SHP77 treated with DMSO at 0.1 percent for 48 hours (cell line): ENCODE data around the gene CTTNBP2.

Experiments used
- DNase-seq: peaks from one replicate; lab custom pipeline; 2025; lab: John Stamatoyannopoulos, UW

The CTTNBP2 gene

DNA sequence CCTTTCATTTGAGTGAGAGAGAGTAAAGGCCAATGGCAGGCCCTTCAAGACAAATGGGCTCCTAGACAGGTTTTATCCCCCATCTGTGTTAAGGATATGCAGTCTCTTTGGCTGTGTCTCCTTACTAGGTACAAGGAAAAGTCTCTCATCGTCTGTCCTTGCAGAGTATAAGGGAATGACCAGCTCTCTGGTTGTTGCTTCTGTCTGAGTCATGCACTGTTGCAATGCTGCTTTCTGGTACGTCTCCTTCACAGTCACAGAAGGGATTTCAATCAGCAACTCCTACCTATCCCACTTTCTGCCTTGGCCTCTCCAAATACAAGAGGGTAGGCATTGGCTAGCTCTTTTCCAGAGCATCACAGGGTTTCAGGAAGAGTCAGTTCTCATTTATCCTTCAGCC, 48.1 kb downstream of the CTTNBP2 start:
- DNase-seq = no peak

DNA sequence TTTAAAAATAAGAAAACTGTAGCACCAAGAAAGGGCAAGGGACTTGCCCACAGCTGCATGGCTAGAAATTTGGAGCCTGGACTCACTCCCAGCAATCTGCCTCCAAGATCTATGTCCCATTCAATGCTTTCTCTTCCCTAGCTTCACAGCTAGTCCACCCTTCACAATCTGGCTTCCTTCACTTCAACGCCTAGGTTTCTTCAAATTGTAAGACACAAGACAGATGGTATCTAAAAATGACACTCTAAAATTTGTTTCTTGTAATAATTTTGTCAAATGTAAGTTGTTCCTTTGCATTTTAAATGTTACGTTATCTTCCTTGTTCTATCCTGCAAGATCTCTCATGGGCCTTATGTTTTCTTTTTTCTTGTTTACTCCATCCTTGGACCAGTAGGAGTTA, 48.6 kb downstream of the CTTNBP2 start:
- DNase-seq = no peak

DNA sequence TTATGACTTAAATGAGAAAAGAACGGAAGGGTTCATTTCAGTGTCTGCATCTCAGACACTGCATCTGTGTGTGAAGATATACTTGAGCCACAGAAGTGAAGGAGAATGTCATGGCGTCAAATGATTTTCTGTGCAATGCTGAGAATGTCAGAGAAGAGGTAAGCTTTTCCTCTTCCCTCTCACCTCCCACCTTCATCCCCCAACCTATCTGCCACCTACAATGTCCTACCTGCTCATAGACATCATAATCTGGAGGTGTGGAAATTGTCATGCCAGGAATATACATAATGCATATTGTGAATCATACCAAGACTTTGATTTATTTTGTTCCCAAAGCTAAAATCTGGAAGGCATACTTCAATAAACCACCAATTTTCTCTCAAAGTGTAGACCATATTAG, 53.7 kb downstream of the CTTNBP2 start:
- no peak for DNase-seq

DNA sequence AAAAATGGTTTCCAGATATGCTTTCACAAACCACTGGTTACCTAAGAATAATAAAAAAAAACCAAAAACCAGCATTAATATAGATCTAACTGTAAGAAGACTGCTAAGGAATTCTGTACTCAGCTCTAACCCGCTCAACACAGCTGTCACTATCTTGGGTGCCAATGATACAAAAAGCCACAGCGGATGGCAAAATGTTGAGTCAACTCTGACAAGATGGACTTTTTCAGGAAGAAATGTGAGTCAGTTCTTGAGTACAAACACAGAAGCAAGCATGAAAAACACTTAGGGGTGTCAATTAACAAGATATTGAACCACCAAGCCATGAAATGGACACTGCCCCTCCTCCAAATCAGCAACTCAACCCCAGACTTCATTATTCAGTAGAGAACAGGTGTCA, 55.0 kb downstream of the CTTNBP2 start:
- no peak for DNase-seq

DNA sequence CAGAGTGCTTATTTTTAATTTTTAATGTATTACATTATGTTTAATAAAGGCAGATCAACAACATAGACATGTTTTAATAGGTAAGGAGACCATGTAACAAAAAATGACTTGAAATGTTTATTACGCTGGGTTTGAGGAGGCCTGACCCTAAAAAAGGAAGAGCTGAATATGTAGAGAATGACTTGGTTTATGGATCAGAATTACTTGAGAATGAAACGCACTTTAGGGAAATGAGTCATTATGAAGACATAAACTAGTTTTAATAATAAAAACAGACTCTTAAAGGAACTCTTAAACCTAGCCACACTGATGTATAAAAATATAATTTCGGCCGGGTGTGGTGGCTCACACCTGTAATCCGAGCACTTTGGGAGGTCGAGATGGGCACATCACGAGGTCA, 56.5 kb downstream of the CTTNBP2 start:
- DNase-seq = no peak

DNA sequence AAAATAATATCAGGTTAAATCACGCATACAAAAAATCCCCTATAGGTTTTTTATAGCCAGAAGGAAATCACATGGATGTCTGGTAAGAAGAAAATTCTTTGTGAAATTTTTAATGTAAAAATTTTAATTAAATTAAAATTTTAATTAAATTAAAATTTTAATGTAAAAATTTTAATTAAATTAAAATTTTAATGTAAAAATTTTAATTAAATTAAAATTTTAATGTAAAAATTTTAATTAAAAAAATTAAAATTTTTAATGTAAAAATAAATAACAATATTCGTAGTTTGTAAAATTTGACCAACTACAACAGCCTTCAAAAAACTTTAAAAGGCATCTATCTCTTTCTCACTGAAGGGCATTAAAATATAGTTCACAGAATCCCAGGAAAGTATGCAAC, 61.5 kb downstream of the CTTNBP2 start:
- DNase-seq = no peak

DNA sequence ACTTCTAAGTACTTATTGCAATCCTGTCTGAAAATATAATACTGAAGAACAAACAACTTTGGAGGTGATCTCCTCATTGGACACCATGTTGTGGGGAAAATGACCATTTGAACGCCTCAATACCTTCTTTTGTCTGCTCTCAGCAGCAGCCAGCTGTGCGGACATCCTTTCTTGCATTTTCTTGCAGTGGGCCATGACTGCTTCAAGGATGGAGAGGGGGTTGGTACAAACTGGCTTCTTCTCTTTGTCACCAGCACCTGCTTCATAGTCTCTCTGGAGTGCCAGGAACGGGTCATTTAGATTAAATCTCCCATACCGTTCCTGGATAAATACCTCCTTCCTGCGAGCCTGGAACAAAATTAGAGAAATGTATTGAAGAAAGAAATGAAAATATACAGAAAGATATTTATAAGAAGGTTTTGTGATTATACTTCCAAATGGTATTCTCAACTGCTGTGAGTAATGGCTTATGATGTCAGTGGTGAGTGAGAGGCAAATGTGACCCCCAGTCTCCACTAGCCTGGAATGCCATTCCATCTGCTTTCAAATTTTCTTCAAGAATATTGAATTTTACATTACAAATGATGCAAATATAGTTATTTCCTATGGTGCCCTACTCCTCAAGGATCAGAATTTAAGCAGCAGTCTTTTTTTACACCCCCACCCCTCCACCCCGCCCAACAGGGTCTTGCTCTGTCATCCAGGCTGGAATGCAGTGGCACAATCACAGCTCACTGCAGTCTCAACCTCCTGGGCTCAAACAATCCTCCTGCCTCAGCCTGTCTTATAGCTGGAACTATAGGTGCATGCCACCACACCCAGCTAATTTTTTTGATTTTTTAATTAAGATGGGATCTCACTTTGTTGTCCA, 62.4 kb downstream of the CTTNBP2 start:
- DNase-seq = no peak

DNA sequence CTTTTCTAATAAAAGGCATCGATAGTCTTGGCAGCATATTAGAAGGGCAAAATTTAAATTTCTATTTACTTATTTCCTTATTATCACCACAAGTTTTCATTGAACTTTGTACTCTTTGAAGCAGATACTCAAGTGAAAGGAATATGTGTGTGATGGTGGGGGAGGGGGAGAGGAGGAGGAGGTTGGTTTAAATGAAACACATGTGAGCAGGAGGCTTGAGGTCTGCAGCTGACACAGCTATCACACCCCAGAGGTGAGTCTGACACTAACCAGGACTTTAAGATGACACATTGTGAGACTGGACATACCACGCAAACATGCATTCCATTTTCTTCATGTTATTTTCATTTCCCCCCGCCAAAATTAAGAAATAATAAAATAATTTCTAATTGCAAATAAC, 63.3 kb downstream of the CTTNBP2 start:
- no peak for DNase-seq

DNA sequence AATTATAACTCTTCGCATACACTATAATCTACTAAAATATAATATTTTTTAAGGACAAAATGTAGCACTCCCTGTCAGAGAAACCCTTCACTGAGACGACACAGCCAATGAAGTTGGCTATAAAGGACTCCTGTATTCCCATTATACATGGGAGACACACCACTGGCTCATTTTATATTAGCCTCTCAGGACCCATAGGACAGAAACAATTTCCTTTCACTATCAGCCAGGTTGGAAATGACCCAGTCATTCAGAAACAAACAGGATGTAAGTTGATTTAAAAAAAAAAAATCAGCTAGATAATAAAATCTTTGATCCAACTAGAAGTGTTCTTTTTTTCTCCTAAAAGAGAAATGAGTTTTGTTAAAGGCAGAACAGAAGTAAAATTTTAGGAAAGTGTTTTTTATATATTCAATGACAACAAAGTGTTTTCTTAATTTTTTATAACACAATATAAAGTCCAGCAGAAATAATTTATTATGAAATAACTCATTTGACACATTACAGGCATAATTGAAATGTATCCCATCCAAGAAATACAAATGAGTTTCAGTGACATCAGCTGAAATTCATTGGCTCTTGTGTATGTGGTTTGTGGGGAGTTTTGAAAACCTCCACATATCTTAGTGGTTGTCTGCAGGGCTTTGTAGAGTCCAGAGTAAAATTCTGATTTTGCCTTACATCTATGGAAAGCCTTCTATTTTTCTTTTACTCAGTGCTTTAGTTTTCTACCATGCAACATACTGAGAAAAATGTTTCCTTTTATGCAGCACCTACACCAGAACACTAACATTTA, 64.1 kb downstream of the CTTNBP2 start:
- no peak for DNase-seq

DNA sequence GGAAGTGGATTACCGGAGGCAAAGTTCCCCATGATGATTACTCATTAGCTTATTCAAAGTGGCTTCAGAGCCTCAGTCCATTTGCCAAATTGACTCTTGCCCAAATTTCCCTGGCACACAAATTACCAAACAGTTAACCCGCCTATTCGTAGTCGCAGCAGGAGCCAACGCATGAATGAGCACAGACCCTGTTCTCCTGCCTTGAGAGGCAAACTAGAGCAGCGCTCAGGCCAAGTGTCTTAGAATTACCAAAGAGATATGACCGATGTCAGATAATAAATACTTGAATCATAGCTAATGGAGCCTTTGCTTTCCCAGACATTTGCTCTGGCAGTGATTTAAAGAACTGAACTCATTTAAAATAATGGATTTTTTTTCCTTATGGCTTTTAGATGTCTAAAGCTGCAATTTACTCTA, 64.9 kb downstream of the CTTNBP2 start:
- DNase-seq = no peak

DNA sequence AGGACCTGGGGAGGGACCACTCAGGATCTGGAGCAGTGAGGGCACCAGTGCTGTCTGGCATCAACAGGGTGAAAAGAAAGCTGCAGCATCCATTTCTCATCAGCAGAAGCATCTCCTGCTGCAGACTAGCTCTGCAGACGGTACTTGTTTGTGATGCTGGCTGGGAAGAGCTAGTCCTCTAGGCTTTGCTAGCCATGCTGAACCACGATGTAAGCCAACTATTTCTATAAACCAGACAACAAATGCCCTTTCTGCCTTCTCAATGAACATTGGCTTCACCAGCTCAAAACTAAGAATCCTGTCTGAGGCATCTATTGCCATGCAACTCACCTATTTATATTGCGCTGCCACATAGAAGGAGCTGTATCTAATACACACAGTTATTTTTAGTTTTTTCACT, 65.6 kb downstream of the CTTNBP2 start:
- no peak for DNase-seq

DNA sequence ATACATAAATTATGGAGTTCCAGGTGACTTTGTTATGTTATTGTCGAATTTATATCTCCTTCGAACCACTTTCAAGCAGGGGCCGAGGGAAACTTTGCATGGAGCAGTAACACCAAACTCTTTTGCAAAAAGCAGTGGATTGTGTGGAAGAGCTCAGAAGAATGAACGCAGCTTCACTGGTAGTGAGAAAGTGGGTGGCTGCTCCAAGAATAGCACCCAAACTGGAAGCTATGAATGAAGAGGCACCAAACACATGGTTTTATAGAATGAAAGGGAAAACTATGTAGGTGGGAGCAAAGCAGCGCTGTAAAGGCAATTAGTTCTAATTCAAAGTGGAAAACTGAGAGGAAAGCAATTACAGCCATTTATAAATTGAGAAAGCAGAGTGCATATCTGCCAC, 67.2 kb downstream of the CTTNBP2 start:
- no peak for DNase-seq

DNA sequence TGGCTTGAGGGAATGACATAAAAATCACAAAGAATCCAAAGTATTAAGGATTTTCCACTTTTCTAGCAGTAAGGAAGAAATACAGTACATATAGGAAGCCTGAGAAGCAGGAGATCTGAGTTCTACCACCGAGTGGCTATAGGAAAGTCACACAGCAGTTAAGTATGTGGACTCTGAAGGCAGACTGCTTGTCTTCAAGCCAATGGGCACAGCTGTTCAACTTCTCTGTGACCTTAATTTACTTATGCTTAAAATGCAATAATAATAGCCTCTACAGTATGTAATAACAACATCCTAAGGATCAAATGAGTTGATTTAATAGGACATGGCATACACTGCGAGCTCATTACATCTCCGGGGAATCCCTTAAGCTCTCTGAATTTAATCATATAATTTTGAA, 68.0 kb downstream of the CTTNBP2 start:
- no peak for DNase-seq

DNA sequence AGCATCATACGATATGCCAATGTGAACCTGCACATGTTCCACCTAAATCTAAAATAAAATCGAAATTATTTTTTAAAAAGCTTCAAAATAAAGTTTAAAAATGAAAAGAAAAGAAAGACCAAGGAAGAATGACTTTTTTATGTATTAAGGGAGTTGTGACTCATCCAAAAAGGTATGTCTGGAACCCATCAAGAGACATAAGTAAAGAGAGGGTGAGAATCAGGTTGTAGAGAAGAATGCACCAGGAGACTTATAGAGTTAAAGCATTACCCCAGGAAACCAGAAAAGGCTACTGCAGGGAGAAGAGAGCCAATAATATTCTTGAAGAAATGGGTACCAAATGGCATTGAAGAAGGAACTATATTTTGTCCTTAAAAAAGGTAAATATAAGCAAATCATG, 69.8 kb downstream of the CTTNBP2 start:
- no peak for DNase-seq

DNA sequence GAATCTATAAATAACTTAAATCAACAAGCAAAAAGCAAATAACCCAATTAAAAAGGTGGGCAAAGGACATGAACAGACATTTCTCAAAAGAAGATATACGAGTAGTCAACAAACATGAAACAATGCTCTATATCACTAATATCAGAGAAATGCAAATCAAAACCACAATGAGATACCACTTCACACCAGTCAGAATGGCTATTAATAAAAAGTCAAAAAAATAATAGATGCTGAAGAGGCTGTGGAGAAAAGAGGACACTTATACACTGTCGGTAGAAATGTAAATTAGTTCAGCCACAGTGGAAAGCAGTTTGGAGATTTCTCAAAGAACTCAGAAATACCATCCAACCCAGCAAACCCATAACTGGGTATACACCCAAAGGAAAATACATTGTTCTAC, 70.6 kb downstream of the CTTNBP2 start:
- DNase-seq = no peak

DNA sequence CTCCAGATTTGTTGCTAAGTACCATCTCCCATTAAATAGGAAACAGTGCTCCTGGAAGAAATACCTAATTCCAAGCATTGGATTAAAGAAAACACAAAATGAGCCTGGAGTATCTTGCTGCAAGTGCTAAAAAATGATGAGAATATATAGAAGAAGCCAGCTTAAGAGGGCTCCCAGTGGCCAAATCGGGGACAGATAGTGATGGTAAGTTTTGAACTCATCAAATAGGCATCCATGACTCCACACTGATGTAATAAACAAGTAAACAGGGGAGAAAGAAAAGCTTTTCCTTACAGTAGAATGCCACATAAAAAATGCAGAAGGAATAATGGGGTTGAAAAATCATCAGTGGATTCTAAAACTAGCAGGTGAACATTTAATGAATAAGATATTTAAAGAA, 72.4 kb downstream of the CTTNBP2 start:
- DNase-seq = no peak

DNA sequence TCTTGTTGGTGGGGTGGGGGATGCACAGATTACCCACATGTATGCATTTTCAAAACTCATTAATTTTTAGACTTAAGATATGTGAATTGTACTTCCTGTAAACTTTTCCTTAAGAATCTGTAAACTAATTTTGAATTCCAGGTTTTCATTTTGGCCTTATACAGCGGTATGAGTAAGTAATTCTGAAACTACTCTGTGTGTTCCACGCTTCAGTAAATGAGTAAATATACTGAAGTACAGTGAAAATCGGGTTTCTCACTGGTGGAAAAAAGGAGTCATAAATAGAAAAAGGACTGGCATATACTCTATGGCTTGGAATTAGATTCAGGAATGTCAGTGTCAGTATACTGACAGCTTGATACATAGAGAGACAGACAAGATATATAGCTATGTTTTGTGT, 72.8 kb downstream of the CTTNBP2 start:
- DNase-seq = no peak

DNA sequence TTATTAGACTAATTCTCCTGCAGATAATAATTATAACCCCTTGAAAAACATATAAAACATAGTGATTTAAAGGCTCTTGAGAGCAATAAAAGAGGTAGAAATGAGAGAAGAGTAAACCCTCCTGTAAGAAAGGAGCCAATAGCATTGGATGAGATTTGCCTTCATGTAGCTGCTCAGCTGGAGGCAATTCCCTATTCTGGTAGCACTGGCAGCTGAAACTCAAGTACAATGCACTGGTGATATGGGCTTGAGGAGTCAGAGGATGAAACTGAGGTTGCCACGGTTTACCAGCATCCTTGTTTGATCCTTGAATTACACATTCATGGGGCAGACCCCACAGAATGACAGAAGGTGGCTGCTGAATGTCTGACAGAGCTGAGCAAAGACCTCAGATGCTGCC, 76.4 kb downstream of the CTTNBP2 start:
- DNase-seq = no peak

DNA sequence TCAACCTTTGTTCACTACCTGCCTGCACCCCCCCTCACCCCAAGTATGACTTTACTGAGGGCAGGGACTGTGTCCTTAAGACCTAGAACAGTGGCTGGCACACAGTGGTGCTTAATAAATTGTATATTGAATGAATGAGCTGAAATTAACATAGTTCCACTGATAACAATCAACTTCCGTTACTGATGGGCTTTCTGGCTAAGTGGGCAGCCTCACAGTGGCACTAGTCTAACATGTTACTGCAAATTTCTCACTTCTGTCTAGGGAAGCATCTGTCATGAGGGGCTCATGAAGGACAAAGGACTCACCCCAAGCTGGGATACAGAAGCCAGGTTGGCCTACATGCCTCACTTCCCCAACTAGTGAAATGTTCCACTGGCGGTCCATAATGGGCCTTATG, 79.3 kb downstream of the CTTNBP2 start:
- no peak for DNase-seq

DNA sequence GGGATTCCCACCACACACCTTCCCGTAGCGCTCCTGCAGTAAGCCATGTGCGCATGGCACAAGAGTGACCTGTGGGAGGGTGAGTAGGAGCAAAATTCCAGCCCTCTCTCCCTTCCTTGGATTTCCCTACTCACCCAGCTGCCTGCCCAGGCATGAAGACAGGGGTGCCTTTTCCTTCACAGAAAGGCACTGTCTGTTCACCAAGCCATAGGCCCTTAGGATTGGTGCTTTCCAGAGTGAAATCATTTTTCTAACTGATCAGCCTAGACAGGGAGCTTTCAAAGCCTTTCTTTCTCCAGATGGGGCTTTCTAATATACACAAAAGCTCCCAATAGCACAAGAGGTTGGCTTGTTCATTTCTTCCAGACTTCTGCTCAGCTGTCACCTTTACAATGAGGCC, 79.7 kb downstream of the CTTNBP2 start:
- no peak for DNase-seq

DNA sequence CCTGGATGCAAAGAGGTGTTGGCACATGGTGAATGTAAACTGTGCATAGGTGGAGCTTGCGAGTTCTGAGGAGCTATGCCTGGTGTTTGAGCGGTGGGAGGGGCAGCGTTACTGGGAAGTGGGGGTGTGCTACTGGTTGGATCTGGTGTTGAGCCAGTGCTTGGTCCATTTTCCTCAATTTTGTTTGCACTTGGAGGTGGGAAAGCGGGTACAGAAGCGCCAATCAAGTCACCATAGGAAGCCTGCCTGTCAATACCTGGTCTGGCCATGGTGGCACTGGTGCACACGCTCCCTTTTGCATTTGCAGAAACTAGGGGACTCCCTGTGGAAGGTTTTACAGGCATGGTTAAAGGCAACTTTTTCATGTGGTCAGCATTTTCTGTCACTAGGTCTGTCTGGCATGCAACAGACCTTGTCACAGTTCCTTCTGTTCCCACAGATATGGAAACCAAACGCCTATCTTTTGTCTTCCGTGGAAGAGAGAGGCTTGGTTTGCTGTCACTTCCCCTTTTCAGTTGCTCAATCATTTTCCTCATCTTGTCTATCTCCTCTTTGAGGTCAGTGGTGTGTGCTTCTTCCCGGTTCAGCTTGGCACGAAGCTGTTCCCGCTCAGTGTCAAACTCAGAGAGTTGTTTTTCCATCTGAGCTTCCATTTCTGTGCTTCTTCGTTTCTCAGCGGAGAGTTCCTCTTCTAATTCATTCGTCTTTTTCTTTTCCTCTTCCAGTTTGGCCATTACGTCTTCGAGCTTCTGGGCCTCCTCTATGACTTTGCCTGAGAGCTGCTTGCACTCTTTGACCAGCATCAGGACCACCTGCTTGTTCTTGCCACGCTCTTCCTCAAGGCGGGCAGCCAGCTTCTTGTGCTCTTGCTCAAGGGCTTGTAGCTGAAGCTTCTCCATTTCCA, 81.1 kb downstream of the CTTNBP2 start:
- no peak for DNase-seq

DNA sequence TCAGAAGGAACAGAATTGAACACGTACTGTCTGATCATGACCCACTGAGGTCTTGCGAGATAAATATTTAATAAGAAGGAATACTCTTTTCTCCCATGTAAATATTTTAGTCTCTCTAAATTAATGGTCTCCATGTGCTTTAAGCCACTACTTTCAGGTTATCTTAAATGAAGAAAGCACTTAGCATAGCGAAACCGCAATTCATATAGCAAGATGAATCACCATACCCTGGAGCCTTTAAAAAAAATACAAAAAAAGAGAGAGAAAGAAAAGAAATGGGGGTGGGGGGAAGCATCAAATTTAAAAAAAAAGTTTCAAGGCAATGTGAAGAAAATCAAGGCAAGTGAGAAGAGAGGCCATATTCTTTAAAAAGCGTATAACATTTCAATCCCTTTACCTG, 82.5 kb downstream of the CTTNBP2 start:
- DNase-seq = no peak
